Rectal smooth muscle tissue (tissue), 1 donor: Measurements from ENCODE around the gene VWA5B1.
A peak's percentile ranks its signal among the peaks of the same experiment; 100 is the strongest.

Source experiments
- H3K27ac ChIP-seq: one replicate; pipeline ENCODE4 v1.7.0; 2013; ENCODE audit warnings: low read depth, low read length, inconsistent platforms
- H3K27me3 ChIP-seq: one replicate; pipeline ENCODE4 v1.7.0; 2013; ENCODE audit warnings: low read length; ENCODE audit not compliant: control insufficient read depth, insufficient read depth
- H3K36me3 ChIP-seq: one replicate; pipeline ENCODE4 v1.7.0; 2013; ENCODE audit warnings: low read length; ENCODE audit not compliant: control insufficient read depth, insufficient read depth
- H3K4me1 ChIP-seq: one replicate; pipeline ENCODE4 v1.7.0; 2013; ENCODE audit warnings: low read length; ENCODE audit not compliant: control insufficient read depth, insufficient read depth
- H3K4me3 ChIP-seq: one replicate; pipeline ENCODE4 v1.7.0; 2013; ENCODE audit warnings: low read length
- H3K9ac ChIP-seq: one replicate; pipeline ENCODE4 v1.7.0; 2013; ENCODE audit warnings: low read length

Gene VWA5B1

GRCh38 chr1:20317471-20317870 is 26.8 kb downstream of the VWA5B1 start:
- Histone ChIP-seq H3K9ac (no peak overlapping the region), H3K4me3 (no peak overlapping the region), H3K36me3 (no peaks in the 10 kb centered on the region), H3K27ac (no peak overlapping the region), H3K27me3 (peaks cover 6% of the 10 kb centered on the region), H3K4me1 (peaks cover 4% of the 10 kb centered on the region)

DNA sequence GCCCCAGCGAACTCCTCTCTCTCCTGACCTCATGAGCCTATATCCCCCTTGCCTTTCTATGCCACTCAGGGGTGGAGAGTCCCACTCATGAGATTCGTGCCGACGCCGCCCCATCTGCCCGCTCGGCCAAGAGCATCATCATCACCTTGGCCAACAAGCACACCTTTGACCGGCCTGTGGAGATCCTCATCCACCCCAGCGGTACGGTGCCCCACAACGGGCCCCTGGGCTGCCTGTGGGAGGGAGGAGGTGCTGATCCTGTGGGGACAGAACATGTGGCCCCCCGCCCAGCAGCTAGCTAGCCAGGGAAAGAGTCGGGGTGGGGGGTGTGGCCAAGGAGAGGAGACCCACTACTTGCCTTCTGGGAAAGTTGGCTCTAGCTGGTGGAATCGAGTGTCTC is 27.8 kb downstream of the VWA5B1 start:
- H3K4me1 ChIP-seq, result peaks cover 4% of the 10 kb centered on the region
- no peak overlapping the region for H3K27ac ChIP-seq
- no peaks in the 10 kb centered on the region for H3K36me3 ChIP-seq
- peaks cover 6% of the 10 kb centered on the region for H3K27me3 ChIP-seq
- H3K9ac ChIP-seq, result no peak overlapping the region
- H3K4me3 ChIP-seq, result no peak overlapping the region

- Histone ChIP-seq H3K27ac (no peak overlapping the region), H3K4me3 (no peak overlapping the region), H3K36me3 (no peaks in the 10 kb centered on the region), H3K27me3 (peaks cover 6% of the 10 kb centered on the region), H3K4me1 (peaks cover 4% of the 10 kb centered on the region), H3K9ac (no peak overlapping the region)
Measured at GRCh38 chr1:20318971-20319370, 28.3 kb downstream of the VWA5B1 start.

GRCh38 chr1:20319456-20320220 is 29.0 kb downstream of the VWA5B1 start:
- H3K27ac ChIP-seq, result no peak overlapping the region
- H3K4me3 ChIP-seq, result no peak overlapping the region
- H3K36me3 ChIP-seq, result no peaks in the 10 kb centered on the region
- H3K4me1 ChIP-seq, result peaks cover 4% of the 10 kb centered on the region
- no peak overlapping the region for H3K9ac ChIP-seq
- H3K27me3 ChIP-seq, result peaks cover 6% of the 10 kb centered on the region

- Histone ChIP-seq H3K4me3 (no peak overlapping the region), H3K4me1 (peaks cover 4% of the 10 kb centered on the region), H3K36me3 (no peaks in the 10 kb centered on the region), H3K27ac (no peak overlapping the region), H3K9ac (no peak overlapping the region), H3K27me3 (peaks cover 6% of the 10 kb centered on the region)
Measured at GRCh38 chr1:20320704-20321103, 30.0 kb downstream of the VWA5B1 start.

DNA sequence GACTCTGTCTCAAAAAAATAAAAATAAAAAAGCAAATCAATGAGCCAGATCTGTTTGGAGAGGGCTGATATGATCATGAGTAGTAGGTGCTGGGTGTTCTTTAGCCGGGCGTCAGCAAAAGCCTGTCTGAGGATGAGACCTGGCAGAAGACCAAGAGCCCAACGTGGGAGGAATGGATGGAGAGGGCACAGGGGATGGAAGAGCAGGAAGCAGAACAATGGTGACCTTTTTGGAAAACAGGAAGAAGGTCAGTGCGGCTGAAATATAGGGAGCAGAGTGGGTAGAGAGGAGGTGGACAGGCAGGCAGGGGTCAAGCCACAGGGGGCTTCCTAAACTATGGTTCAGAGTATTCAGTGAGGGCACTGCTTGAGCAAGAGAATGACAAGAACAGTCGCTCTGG is 30.9 kb downstream of the VWA5B1 start:
- H3K27ac ChIP-seq, result no peak overlapping the region
- H3K4me3 ChIP-seq, result peak overlapping the region; percentile 15
- H3K4me1 ChIP-seq, result peaks cover 4% of the 10 kb centered on the region
- H3K36me3 ChIP-seq, result no peaks in the 10 kb centered on the region
- peaks cover 6% of the 10 kb centered on the region for H3K27me3 ChIP-seq
- H3K9ac ChIP-seq, result no peak overlapping the region

DNA sequence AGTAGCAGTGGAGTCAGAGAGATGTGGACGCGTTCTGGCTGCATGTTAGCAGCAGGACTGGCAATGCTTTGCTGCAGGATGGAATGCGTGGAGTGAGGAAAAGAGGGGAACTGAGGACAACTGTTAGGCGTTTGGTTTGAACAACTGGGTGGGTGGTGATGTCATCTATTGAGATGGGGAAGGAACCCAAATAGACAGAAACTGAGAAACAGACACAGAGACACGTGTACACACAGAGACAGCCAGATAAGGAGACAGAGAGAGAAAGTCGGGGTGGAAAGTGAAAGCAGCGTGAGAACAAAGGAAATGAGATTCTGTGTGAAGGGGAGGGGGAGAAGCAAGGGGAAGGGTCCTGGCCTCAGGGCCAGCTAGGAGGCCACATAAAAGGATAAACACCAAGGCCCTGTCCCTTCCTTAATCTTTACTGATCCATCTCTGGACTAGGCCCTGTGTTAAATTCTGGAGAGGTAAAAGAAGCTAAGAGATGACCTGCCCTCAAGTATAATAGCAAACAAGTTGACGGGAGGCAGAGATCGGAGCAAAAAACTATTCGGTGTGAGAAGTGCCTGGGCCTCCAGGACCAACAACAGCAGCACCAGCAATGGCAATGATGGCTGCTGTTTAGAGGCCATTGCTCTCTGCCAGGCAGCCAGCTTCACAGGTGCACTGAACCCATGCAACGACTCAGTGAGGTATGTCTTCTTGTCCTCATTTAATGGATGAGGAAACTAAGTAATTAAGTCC is 31.6 kb downstream of the VWA5B1 start:
- no peak overlapping the region for H3K9ac ChIP-seq
- no peak overlapping the region for H3K27ac ChIP-seq
- H3K36me3 ChIP-seq, result no peaks in the 10 kb centered on the region
- H3K27me3 ChIP-seq, result peaks cover 6% of the 10 kb centered on the region
- H3K4me3 ChIP-seq, result peak overlapping the region; percentile 15
- H3K4me1 ChIP-seq, result peaks cover 4% of the 10 kb centered on the region

GRCh38 chr1:20322825-20323612 is 32.3 kb downstream of the VWA5B1 start:
- no peaks in the 10 kb centered on the region for H3K36me3 ChIP-seq
- no peak overlapping the region for H3K27ac ChIP-seq
- peaks cover 4% of the 10 kb centered on the region for H3K4me1 ChIP-seq
- H3K9ac ChIP-seq, result no peak overlapping the region
- H3K27me3 ChIP-seq, result peaks cover 3% of the 10 kb centered on the region
- H3K4me3 ChIP-seq, result no peak overlapping the region

DNA sequence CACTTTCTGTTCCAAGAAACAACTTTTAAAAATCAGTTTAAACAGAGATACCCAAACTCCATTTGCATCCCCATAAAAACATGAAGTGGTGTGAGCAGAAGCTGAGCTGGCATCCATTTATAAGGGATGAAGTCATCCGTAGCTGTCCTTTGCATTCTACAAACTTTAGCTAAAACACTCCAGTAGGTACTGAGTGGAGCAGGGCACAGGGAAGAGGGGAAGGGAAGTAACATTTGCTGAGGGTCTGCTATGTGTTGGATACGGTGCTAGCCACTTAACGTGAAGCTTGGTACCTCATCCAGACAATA is 32.9 kb downstream of the VWA5B1 start:
- H3K27me3 ChIP-seq, result peaks cover 3% of the 10 kb centered on the region
- H3K4me1 ChIP-seq, result peaks cover 4% of the 10 kb centered on the region
- no peak overlapping the region for H3K9ac ChIP-seq
- H3K36me3 ChIP-seq, result no peaks in the 10 kb centered on the region
- no peak overlapping the region for H3K27ac ChIP-seq
- no peak overlapping the region for H3K4me3 ChIP-seq

DNA sequence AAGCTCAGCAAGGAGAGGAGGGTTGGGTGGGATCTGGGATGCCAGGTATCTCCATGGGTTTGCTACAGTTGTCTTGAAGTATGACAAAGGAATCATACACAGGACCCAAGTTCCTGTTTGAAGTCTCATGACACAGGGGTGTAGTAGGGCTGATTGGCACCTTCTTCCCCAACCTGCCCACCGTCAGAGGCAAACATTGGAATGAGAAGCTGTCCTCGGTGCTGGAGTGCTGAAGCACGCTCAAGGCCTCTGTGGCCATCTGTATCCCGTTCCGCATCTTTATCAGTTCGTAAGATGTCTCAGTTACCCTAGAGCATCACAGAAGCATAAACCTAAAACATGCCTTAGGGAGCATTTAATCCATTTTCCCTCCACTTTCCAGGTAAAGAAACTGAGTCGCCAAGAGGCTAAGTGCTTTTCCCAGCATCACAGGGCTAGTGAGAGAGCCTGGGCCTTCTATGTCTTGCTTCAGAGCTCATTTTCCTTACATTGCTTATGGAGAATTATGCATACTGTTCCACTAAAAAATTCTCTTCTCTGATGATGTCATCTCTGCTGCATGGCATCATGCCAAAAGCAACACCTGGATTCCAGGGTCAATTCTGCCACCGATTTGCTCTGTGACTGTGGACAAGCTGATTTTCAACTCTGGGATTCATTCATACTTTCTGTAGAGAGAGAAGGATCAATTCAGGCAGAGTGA is 34.2 kb downstream of the VWA5B1 start:
- H3K36me3 ChIP-seq, result no peaks in the 10 kb centered on the region
- H3K27me3 ChIP-seq, result peaks cover 2% of the 10 kb centered on the region
- peaks cover 4% of the 10 kb centered on the region for H3K4me1 ChIP-seq
- H3K4me3 ChIP-seq, result no peak overlapping the region
- H3K9ac ChIP-seq, result no peak overlapping the region
- no peak overlapping the region for H3K27ac ChIP-seq

- H3K27me3 ChIP-seq, result no peaks in the 10 kb centered on the region
- no peak overlapping the region for H3K27ac ChIP-seq
- no peak overlapping the region for H3K9ac ChIP-seq
- no peaks in the 10 kb centered on the region for H3K36me3 ChIP-seq
- no peak overlapping the region for H3K4me3 ChIP-seq
- peaks cover 4% of the 10 kb centered on the region for H3K4me1 ChIP-seq
Measured at GRCh38 chr1:20325407-20325843, 34.8 kb downstream of the VWA5B1 start.

GRCh38 chr1:20325844-20326420 is 35.3 kb downstream of the VWA5B1 start:
- Histone ChIP-seq H3K27ac (no peak overlapping the region), H3K4me1 (peaks cover 4% of the 10 kb centered on the region), H3K36me3 (no peaks in the 10 kb centered on the region), H3K27me3 (no peaks in the 10 kb centered on the region), H3K4me3 (no peak overlapping the region), H3K9ac (no peak overlapping the region)
